Measurements from ENCODE around the gene RARA.
A peak's percentile ranks its signal among the peaks of the same experiment; 100 is the strongest.
"Not testable (repeated sequence)": the region's sequence is repeated elsewhere in the genome, so short reads cannot be mapped to it uniquely, and the experiment has no call there.

RARA gene

GRCh38 chr17:40299159-40299757 lies 9.7 kb upstream of the RARA start:
- not testable (repeated sequence) for DNase-seq

GRCh38 chr17:40301315-40301714 lies 7.7 kb upstream of the RARA start:
- no peak for DNase-seq

- peak; percentile 63 for DNase-seq
Measured at GRCh38 chr17:40303009-40303657, 5.8 kb upstream of the RARA start.

GRCh38 chr17:40303708-40304551 lies 5.0 kb upstream of the RARA start:
- no peak for DNase-seq

GRCh38 chr17:40304552-40304863 lies 4.5 kb upstream of the RARA start:
- not testable (repeated sequence) for DNase-seq

- DNase-seq: not testable (repeated sequence)
Measured at GRCh38 chr17:40304866-40305265, 4.1 kb upstream of the RARA start.

- no peak for DNase-seq
Measured at GRCh38 chr17:40306395-40306794, 2.6 kb upstream of the RARA start.

- DNase-seq: no peak
Measured at GRCh38 chr17:40307001-40307730, 1.8 kb upstream of the RARA start.

- DNase-seq: peak; percentile 66
Measured at GRCh38 chr17:40307740-40308239, 1.2 kb upstream of the RARA start.

GRCh38 chr17:40309949-40310510 lies 1.1 kb downstream of the RARA start:
- DNase-seq: no peak

GRCh38 chr17:40310882-40311391 lies 2.0 kb downstream of the RARA start:
- no peak for DNase-seq

- no peak for DNase-seq
Measured at GRCh38 chr17:40311575-40311974, 2.6 kb downstream of the RARA start.

- no peak for DNase-seq
Measured at GRCh38 chr17:40312131-40312731, 3.3 kb downstream of the RARA start.

- no peak for DNase-seq
Measured at GRCh38 chr17:40312893-40313667, 4.1 kb downstream of the RARA start.

- DNase-seq: peak; percentile 69
Measured at GRCh38 chr17:40313668-40314583, 4.9 kb downstream of the RARA start.

- DNase-seq: peak; percentile 84
Measured at GRCh38 chr17:40314584-40314956, 5.6 kb downstream of the RARA start.

- no peak for DNase-seq
Measured at GRCh38 chr17:40315206-40315605, 6.2 kb downstream of the RARA start.

- no peak for DNase-seq
Measured at GRCh38 chr17:40315678-40316570, 6.9 kb downstream of the RARA start.
